Posterior vena cava (tissue), 2 donors: Measurements from ENCODE around the gene FRAT1. TPM values are rescaled to one million over a fixed set of nuclear protein-coding genes. Genes with fewer than 3 reads are reported as not detected.
A peak's percentile ranks its signal among the peaks of the same experiment; 100 is the strongest.
"Not testable (repeated sequence)": the region's sequence is repeated elsewhere in the genome, so short reads cannot be mapped to it uniquely, and the experiment has no call there.

Experiments
- DNase-seq: peaks from one replicate; pipeline ENCODE4 v3.0.0-alpha.2; 2020; ENCODE audit warnings: low spot score
- intact Hi-C, 2 donors: fragments of 100-400 bp; cut with DNase I; formaldehyde crosslinking; loops; one replicate each; pipeline versions ENCODE4 v1.14.1 to v1.14.2; 2022 to 2023
- long read RNA-seq, 2 donors: library from polyadenylated mRNA; unstranded; transcript quantifications; one replicate each; pipeline ENCODE4 v2.0.0, GENCODE V29; 2020 to 2021
- total RNA-seq, 2 donors: library from RNA; stranded (reverse); fragmentation: NEBNext Ultra II Directional; extraction: Animal tissue kit (Norgen Biotek cat#: 25700); gene quantifications; one replicate each; pipeline ENCODE4 v1.2.1, GENCODE V29; 2021
- donor health status: DM: yes; HTN: yes; CAD: no.
- donor health status: DM: yes; HTN: yes; CAD: no.

FRAT1 gene, protein sequence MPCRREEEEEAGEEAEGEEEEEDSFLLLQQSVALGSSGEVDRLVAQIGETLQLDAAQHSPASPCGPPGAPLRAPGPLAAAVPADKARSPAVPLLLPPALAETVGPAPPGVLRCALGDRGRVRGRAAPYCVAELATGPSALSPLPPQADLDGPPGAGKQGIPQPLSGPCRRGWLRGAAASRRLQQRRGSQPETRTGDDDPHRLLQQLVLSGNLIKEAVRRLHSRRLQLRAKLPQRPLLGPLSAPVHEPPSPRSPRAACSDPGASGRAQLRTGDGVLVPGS
- 1 to 10 TPM; 2.1 to 4.2 TPM for total RNA-seq
- long read RNA-seq, donor 1, partial matches to known transcripts = 0 of 3 reads
- long read RNA-seq, donor 1, other reads (novel, unspliced or antisense) = 0 of 3 reads
- long read RNA-seq, donor 2 = 0 reads

DNA sequence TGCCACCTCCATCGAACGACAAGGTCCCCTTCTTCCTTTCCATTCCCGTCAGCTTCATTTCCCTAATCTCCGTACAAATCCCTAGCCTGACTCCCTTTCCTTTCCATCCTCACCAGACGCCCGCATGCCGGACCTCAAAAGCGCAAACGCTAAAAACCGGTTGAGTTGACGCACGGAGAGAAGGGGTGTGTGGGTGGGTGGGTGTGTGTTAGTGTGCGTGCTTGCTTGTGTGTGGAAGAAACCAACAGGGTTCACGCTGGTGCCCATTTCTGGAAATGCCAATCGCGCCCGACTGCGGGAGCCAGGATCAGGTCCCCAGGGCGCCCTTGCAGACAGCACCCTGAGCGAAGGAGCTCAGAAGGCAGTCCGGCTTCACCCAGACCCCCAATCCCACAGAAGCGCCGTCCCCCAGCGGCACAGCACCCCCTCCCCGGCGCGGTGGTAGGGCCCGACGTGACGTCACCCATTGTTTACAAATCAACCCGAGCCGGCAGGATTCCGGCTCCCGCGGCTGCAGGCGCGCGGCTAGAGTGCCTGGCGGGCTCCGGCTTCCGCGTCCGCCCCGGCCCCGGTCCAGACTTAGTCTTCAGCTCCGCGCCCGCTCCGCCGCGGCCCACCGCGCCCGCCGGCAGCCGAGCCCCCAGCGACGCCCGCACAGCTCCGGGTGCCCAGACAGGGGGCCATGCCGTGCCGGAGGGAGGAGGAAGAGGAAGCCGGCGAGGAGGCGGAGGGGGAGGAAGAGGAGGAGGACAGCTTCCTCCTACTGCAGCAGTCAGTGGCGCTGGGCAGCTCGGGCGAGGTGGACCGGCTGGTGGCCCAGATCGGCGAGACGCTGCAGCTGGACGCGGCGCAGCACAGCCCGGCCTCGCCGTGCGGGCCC lies at the start of gene FRAT1:
Gene FRAT1, plus strand, starts transcription at position 500 of the 880 bp plus-strand sequence. Its CDS starts 183 bp downstream, at position 683.
- peak; percentile 97 for DNase-seq
- intact Hi-C loops = no loop called here

GRCh38 chr10:97270523-97271154 lies 48.4 kb upstream of the FRAT1 start:
- no peak for DNase-seq
- intact Hi-C loops = no loop called here

DNA sequence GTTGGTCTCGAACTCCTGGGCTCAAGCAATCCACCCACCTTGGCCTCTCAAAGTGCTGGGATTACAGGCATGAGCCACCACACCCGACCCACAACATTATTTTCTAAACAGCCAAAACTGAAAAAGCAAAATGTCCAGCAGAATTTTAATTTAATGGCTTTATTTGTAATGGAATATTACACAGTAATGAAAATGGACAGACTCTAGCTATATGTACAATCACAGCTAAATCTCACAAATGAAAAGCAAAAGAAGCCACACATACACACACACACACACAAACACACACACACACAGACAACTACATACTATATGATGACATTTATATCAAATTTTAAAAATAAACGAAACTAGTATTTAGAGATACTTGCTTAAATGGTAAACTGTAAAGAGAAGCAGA lies 45.4 kb upstream of the FRAT1 start:
- no peak for DNase-seq
- intact Hi-C loops = no loop called here

GRCh38 chr10:97274828-97275227 lies 44.2 kb upstream of the FRAT1 start:
- DNase-seq = no peak
- intact Hi-C loops = no loop called here

DNA sequence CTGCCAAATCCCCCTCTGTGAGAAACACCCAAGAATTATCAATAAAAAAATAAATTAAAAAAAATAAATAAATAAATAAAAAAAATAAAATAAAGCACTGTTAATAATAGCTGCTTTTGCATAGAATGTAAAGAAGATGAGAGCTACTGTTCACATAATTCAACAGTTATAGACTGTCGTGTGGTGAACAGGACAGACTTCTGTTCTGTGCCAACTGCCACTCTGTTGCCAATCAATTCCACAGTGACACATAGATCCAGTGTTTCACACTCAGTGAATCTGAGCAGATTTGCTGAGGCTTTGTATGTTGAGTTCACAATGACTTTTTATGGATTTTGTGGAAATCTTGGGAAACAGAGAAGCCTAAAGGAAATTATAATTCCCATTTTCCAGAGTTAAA lies 41.5 kb upstream of the FRAT1 start:
- intact Hi-C loops = no loop called here
- no peak for DNase-seq

GRCh38 chr10:97278491-97278989 lies 40.5 kb upstream of the FRAT1 start:
- intact Hi-C loops = no loop called here
- no peak for DNase-seq

GRCh38 chr10:97279121-97279815 lies 39.8 kb upstream of the FRAT1 start:
- intact Hi-C loops = no loop called here
- no peak for DNase-seq

DNA sequence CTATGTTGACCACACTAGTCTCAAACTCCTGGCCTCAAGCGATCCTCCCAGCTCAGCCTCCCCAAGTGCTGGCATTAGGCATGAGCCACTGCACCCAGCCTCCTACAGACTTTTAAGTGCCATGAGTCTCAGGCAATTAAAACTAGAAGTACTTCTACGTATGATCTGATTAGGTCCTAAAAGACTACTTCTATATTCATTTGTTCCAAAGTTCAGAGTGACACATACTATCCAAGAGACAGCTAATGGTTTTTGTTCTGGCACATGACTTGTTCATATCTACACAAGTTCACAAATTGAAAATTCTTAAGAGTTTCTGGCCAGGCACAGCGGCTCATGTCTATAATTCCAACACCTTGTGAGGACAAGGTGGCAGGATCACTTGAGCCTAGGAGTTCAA lies 38.3 kb upstream of the FRAT1 start:
- intact Hi-C loops = no loop called here
- DNase-seq = no peak

- DNase-seq, intact Hi-C loops: not testable (repeated sequence)
Measured at GRCh38 chr10:97290076-97290475, 29.0 kb upstream of the FRAT1 start.

GRCh38 chr10:97290576-97291356 lies 28.3 kb upstream of the FRAT1 start:
- intact Hi-C loops, DNase-seq: not testable (repeated sequence)

DNA sequence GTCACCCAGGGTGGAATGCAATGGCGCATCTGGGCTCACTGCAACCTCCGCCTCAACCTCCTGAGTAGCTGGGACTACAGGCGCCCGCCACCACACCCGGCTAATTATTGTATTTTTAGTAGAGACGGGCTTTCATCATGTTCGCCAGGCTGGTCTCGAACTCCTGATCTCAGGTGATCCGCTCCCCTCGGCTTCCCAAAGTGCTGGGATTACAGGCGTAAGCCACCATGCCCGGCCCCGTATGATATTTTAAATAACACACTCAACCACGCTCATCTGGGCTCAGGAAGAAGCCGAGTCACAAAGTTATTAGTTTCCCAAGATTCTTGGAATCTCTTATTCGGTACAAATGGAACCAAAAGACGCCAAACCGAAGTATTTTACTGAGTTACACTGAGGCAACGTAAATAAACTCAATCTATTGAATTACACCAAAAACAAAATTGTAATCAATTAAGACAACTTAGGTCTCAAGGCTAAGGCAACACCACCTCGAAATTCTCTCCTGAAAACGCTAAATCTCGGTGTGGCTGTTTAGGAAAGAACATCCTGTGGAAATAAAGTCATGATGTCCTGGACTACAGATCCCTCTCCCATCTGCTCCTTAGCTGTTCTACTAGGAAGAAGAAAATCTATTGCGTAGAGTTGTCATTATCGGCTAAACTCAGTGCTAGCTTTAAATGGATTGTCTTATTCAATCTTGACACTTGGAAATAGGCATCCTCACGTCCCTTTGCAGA lies 27.5 kb upstream of the FRAT1 start:
- intact Hi-C loops = no loop called here
- no peak for DNase-seq

GRCh38 chr10:97292097-97292861 lies 26.8 kb upstream of the FRAT1 start, which contains the start of gene ARHGAP19:
TSS of gene ARHGAP19 (minus strand) at chr10:97292637. CDS start at chr10:97292627, 10 bp downstream.
- intact Hi-C loops = no loop called here

DNA sequence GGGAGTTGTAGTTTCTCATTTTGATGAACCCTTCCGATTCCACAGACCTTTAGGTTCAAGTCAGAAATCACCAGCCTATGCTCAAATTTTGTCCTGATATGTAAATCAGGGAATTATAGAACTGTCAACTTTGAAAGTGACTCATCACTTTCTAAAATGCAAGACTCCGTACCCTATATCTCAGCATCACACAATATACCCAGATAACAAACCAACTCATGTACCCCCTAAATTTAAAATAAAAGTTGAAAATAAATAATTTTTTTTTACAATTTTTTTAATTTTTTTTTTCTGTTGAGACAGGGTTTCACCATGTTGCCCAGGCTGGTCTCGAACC lies 26.2 kb upstream of the FRAT1 start:
- intact Hi-C loops = no loop called here
- DNase-seq = no peak

More at GRCh38 chr10:97292097-97292861, 26.8 kb upstream of the FRAT1 start, which contains the start of gene ARHGAP19:
- DNase-seq = peak; percentile 98

- DNase-seq = no peak
- intact Hi-C loops = no loop called here
Measured at GRCh38 chr10:97297556-97298222, 21.4 kb upstream of the FRAT1 start.

DNA sequence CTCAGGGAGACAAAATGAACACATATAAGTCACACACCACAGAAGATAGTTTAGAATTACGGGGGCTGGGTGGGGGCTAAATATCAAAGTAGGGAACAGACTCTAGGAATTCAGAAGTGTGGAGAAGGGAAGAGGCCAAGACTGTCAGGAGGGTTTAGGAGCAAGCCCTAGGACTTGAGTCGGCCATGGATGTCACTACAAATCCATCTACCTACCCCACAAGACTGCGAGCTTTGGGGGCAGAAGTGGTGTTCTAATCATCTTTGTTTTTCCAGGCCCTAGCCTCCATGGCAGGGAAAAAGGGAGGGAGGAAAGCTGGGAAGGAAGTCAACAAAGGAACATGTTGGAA lies 20.9 kb upstream of the FRAT1 start:
- intact Hi-C loops = no loop called here
- no peak for DNase-seq

DNA sequence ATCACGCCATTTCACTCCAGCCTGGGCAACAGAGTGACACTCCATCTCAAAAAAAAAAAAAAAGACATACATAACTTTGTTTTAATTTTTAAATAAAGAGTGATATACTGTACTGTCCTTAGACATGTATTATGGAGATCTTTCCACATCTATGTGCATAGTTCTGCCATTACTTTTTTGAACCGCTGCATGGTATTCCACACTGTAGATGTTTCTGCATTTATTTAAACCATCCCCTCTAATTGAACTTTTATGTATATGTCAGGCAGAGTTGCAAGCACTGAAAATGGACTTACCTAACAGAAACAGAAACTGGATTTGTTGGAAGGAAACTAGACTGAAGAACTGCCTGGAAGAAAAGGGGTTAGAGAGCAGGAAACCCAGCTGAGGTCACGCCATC lies 18.1 kb upstream of the FRAT1 start:
- intact Hi-C loops = no loop called here
- no peak for DNase-seq
